Loucy (cell line): ENCODE results near the gene GABARAPL2.

Experiments
- EZH2phosphoT487 ChIP-seq: fragments of 200-600 bp; IDR thresholded peaks from 2 replicates; pipeline ENCODE4 v1.6.1; 2018; ENCODE audit warnings: antibody characterized with exemption, mild to moderate bottlenecking, moderate library complexity, borderline replicate concordance
- TF ChIP-seq, protein P1 (sequence below): fragments of 200-600 bp; sonication (generic); conservative IDR thresholded peaks from 2 replicates; pipeline ENCODE4 v1.5.1; 2014; ENCODE audit warnings: mild to moderate bottlenecking, antibody characterized with exemption, low read length

DNA sequence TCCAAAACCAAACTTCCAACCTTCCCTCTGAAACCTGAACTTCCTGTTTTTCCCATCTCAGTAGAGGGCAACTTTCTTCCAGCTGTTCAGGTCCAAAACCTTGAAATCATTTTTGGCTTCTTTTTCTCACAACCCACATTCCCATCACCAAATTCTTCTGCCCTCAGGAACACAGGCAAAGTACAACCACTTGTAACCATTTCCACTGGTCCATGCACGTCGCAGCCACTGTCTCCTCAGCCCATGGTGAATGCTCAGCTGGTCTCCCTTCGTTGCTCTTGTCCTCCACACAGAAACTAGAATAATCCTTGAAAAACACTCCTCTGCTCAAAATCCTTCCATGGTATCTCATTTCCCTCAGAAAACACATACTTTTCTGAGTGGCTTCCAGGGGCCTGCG is 60.6 kb downstream of the GABARAPL2 start:
- TF ChIP-seq, protein P1, sequence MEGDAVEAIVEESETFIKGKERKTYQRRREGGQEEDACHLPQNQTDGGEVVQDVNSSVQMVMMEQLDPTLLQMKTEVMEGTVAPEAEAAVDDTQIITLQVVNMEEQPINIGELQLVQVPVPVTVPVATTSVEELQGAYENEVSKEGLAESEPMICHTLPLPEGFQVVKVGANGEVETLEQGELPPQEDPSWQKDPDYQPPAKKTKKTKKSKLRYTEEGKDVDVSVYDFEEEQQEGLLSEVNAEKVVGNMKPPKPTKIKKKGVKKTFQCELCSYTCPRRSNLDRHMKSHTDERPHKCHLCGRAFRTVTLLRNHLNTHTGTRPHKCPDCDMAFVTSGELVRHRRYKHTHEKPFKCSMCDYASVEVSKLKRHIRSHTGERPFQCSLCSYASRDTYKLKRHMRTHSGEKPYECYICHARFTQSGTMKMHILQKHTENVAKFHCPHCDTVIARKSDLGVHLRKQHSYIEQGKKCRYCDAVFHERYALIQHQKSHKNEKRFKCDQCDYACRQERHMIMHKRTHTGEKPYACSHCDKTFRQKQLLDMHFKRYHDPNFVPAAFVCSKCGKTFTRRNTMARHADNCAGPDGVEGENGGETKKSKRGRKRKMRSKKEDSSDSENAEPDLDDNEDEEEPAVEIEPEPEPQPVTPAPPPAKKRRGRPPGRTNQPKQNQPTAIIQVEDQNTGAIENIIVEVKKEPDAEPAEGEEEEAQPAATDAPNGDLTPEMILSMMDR, result no peak
- TF ChIP-seq EZH2phosphoT487, result no peak
